ENCODE measurements around the gene ZWILCH. TPM values are rescaled to one million over a fixed set of nuclear protein-coding genes. Genes with fewer than 3 reads are reported as not detected.

The ZWILCH gene
- total and polyA plus RNA-seq, 2 donors, result 7.6 to 23.2 TPM

DNA sequence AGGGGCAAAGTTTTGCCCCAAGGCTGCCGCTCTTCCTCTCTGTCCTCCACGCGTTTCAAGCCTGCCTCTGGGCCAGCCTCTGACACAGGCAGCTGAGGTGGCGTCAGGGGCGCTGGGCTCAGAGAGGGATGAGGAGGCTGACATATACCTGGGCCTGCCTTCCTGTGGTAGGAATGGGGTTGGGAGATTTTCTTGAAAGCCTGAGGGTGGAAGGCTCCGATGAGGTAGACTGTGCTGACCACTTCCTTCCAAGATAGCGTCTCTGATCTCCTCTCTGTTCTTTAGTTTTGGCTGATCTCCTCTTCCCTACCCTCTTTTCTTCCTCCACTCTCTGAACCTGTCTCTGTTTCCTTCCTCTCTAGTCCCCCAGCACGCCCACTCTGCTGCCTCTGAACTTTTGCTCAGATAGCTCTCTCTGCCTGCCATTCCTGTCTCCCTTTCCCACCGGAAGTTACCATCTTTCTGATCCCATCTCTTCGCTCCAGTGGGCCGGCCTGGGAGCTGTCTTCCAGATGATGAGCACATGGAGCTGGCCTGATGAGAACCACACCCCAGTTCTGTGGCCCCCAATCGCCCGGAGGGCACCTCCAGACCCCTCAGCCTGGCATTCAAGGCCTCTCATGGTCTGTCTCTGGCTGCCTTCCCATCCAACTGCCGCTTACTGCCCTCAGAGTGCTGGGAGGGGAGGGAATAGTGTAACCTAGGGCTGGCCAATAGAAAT lies 93.1 kb downstream of the ZWILCH start:
- DNase-seq (ENCODE audit: low read depth in 6 of 9, low spot score in 9 of 9), result no peak
- H3K27ac ChIP-seq (ENCODE audit: low read depth in 1 of 2, low read length in 1 of 2), result no peak overlapping the region
- H3K9me3 ChIP-seq (ENCODE audit: control insufficient read depth in 2 of 2, insufficient read depth in 1 of 2, low read length in 1 of 2), result no peaks in the 10 kb centered on the region
- no peaks in the 10 kb centered on the region for H3K36me3 ChIP-seq (ENCODE audit: control insufficient read depth in 2 of 2, insufficient read depth in 2 of 2, low read length in 1 of 2)
- 74% methylated on average over 14 of the region's 14 CpGs for WGBS
- peaks cover 0 to 6% of the 10 kb centered on the region in 2 donors for H3K4me1 ChIP-seq (ENCODE audit: control insufficient read depth in 2 of 2, insufficient read depth in 2 of 2, low read length in 2 of 2)
- no peaks in the 10 kb centered on the region for H3K27me3 ChIP-seq (ENCODE audit: control insufficient read depth in 2 of 2, insufficient read depth in 1 of 2, low read length in 1 of 2)
- no peak overlapping the region for H3K4me3 ChIP-seq (ENCODE audit: low read length in 2 of 2)

Other genes with a start within 250 kb of the ZWILCH start
- gene DIS3L, start 211.8 kb upstream of the ZWILCH start, total RNA-seq, result 16.5 TPM
- gene DIS3L, start 211.8 kb upstream of the ZWILCH start, polyA plus RNA-seq, result 13.0 TPM
- gene TIPIN, start 148.6 kb upstream of the ZWILCH start, total RNA-seq, result 15.1 TPM
- 6.2 TPM for gene TIPIN, start 148.6 kb upstream of the ZWILCH start, polyA plus RNA-seq
- gene MAP2K1, start 118.4 kb upstream of the ZWILCH start, total RNA-seq, result 31.1 TPM
- 55.0 TPM for gene MAP2K1, start 118.4 kb upstream of the ZWILCH start, polyA plus RNA-seq
- 30.2 TPM for gene SNAPC5, start 7.6 kb upstream of the ZWILCH start, total RNA-seq
- 39.9 TPM for gene SNAPC5, start 7.6 kb upstream of the ZWILCH start, polyA plus RNA-seq
- 5,160 TPM for gene RPL4, start 471 bp upstream of the ZWILCH start, total RNA-seq
- 2,770 TPM for gene RPL4, start 471 bp upstream of the ZWILCH start, polyA plus RNA-seq
- gene LCTL, start 60.7 kb downstream of the ZWILCH start, total RNA-seq, result not detected
- gene LCTL, start 60.7 kb downstream of the ZWILCH start, polyA plus RNA-seq, result 0.07 TPM
- gene SMAD6, start 196.9 kb downstream of the ZWILCH start, total RNA-seq, result 1.0 TPM
- gene SMAD6, start 196.9 kb downstream of the ZWILCH start, polyA plus RNA-seq, result 2.8 TPM